ENCODE measurements around the gene RNF223. TPM values are rescaled to one million over a fixed set of nuclear protein-coding genes. Genes with fewer than 3 reads are reported as not detected.

The RNF223 gene
- total and polyA plus RNA-seq, 2 donors from 2014 or later = 0.28 to 2.3 TPM

GRCh38 chr1:1119272-1119890 lies 45.3 kb upstream of the RNF223 start:
- H3K9ac ChIP-seq (ENCODE audit: low read length in 3 of 3) = no peak overlapping the region
- H3K27ac ChIP-seq (ENCODE audit: low read depth in 2 of 2, low read length in 2 of 2) = no peak overlapping the region
- peaks cover 0 to 9% (median 0%) of the 10 kb centered on the region in 3 donors for H3K4me1 ChIP-seq (ENCODE audit: control insufficient read depth in 2 of 3, insufficient read depth in 2 of 3, low read depth in 1 of 3, low read length in 3 of 3)
- H3K36me3 ChIP-seq (ENCODE audit: control insufficient read depth in 2 of 3, insufficient read depth in 3 of 3, low read length in 3 of 3) = no peaks in the 10 kb centered on the region
- H3K27me3 ChIP-seq (ENCODE audit: control insufficient read depth, insufficient read depth, low read length) = peaks cover 2% of the 10 kb centered on the region
- FAIRE-seq (no peak), DNase-seq (peak in 1 of 5 donors; percentile 65)
- TF ChIP-seq CTCF (IDR thresholded peaks at IDR 0.05; ENCODE audit: borderline replicate concordance, extremely low read depth, insufficient read depth) = no peak
- H3K9me3 ChIP-seq (ENCODE audit: control insufficient read depth in 2 of 3, insufficient read depth in 1 of 3, low read length in 3 of 3) = peaks cover 0 to 2% (median 0%) of the 10 kb centered on the region in 3 donors
- intact Hi-C loops (cut with DNase I) = no loop called here
- H3K4me3 ChIP-seq (ENCODE audit: low read length in 3 of 3) = no peak overlapping the region

- intact Hi-C loops (cut with DNase I) = no loop called here
- no peak overlapping the region for H3K4me3 ChIP-seq (ENCODE audit: low read length in 3 of 3)
- peaks cover 0 to 9% (median 0%) of the 10 kb centered on the region in 3 donors for H3K4me1 ChIP-seq (ENCODE audit: control insufficient read depth in 2 of 3, insufficient read depth in 2 of 3, low read depth in 1 of 3, low read length in 3 of 3)
- H3K9ac ChIP-seq (ENCODE audit: low read length in 3 of 3) = no peak overlapping the region
- peaks cover 2% of the 10 kb centered on the region for H3K27me3 ChIP-seq (ENCODE audit: control insufficient read depth, insufficient read depth, low read length)
- FAIRE-seq = no peak
- peak in 1 of 5 donors; percentile 37 for DNase-seq
- TF ChIP-seq CTCF (IDR thresholded peaks at IDR 0.05; ENCODE audit: borderline replicate concordance, extremely low read depth, insufficient read depth) = no peak
- H3K36me3 ChIP-seq (ENCODE audit: control insufficient read depth in 2 of 3, insufficient read depth in 3 of 3, low read length in 3 of 3) = no peaks in the 10 kb centered on the region
- H3K9me3 ChIP-seq (ENCODE audit: control insufficient read depth in 2 of 3, insufficient read depth in 1 of 3, low read length in 3 of 3) = no peaks in the 10 kb centered on the region
- no peak overlapping the region for H3K27ac ChIP-seq (ENCODE audit: low read depth in 2 of 2, low read length in 2 of 2)
These were observed 44.7 kb upstream of the RNF223 start for GRCh38 chr1:1118876-1119220.

- FAIRE-seq = no peak
- H3K4me3 ChIP-seq (ENCODE audit: low read length in 3 of 3) = no peak overlapping the region
- H3K36me3 ChIP-seq (ENCODE audit: control insufficient read depth in 2 of 3, insufficient read depth in 3 of 3, low read length in 3 of 3) = no peaks in the 10 kb centered on the region
- peak in 1 of 5 donors; percentile 73 for DNase-seq
- peaks cover 0 to 9% (median 0%) of the 10 kb centered on the region in 3 donors for H3K4me1 ChIP-seq (ENCODE audit: control insufficient read depth in 2 of 3, insufficient read depth in 2 of 3, low read depth in 1 of 3, low read length in 3 of 3)
- intact Hi-C loops (cut with DNase I) = no loop called here
- no peak for TF ChIP-seq CTCF (IDR thresholded peaks at IDR 0.05; ENCODE audit: borderline replicate concordance, extremely low read depth, insufficient read depth)
- H3K9me3 ChIP-seq (ENCODE audit: control insufficient read depth in 2 of 3, insufficient read depth in 1 of 3, low read length in 3 of 3) = peaks cover 0 to 4% (median 0%) of the 10 kb centered on the region in 3 donors
- peaks cover 2% of the 10 kb centered on the region for H3K27me3 ChIP-seq (ENCODE audit: control insufficient read depth, insufficient read depth, low read length)
- no peak overlapping the region for H3K27ac ChIP-seq (ENCODE audit: low read depth in 2 of 2, low read length in 2 of 2)
- no peak overlapping the region for H3K9ac ChIP-seq (ENCODE audit: low read length in 3 of 3)
These were observed 44.1 kb upstream of the RNF223 start for GRCh38 chr1:1118011-1118875.

Data from kidney (tissue), 14 donors.